ENCODE measurements around the gene RFX4.

Gene RFX4

DNA sequence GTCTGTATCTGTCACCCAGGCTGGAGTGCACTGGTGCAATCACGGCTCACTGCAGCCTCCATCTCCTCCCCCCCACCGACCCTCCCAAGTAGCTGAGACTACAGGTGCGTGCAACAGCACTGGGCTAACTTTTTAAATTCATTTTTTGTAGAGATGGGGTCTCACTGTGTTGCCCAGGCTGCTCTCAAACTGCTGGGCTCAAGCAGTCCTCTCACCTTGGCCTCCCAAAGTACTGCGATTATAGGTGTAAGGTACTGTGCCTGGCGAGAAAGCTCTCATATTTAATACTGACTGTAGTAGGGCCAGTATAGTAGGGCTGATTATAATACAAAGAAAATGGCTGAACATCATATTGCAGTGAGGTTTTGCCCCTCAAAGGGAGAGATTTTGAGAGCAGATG is 194.1 kb downstream of the RFX4 start:
- DNase-seq (ENCODE audit: low spot score): no peak
- in situ Hi-C loops (cut with MboI; ENCODE audit: low sequenced_read_pairs, unreplicated experiment): no loop called here
- TF ChIP-seq, protein P1, sequence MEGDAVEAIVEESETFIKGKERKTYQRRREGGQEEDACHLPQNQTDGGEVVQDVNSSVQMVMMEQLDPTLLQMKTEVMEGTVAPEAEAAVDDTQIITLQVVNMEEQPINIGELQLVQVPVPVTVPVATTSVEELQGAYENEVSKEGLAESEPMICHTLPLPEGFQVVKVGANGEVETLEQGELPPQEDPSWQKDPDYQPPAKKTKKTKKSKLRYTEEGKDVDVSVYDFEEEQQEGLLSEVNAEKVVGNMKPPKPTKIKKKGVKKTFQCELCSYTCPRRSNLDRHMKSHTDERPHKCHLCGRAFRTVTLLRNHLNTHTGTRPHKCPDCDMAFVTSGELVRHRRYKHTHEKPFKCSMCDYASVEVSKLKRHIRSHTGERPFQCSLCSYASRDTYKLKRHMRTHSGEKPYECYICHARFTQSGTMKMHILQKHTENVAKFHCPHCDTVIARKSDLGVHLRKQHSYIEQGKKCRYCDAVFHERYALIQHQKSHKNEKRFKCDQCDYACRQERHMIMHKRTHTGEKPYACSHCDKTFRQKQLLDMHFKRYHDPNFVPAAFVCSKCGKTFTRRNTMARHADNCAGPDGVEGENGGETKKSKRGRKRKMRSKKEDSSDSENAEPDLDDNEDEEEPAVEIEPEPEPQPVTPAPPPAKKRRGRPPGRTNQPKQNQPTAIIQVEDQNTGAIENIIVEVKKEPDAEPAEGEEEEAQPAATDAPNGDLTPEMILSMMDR (IDR thresholded peaks at IDR 0.05; ENCODE audit: borderline replicate concordance, control extremely low read depth, extremely low read depth, insufficient read depth, missing control alignments): no peak

DNA sequence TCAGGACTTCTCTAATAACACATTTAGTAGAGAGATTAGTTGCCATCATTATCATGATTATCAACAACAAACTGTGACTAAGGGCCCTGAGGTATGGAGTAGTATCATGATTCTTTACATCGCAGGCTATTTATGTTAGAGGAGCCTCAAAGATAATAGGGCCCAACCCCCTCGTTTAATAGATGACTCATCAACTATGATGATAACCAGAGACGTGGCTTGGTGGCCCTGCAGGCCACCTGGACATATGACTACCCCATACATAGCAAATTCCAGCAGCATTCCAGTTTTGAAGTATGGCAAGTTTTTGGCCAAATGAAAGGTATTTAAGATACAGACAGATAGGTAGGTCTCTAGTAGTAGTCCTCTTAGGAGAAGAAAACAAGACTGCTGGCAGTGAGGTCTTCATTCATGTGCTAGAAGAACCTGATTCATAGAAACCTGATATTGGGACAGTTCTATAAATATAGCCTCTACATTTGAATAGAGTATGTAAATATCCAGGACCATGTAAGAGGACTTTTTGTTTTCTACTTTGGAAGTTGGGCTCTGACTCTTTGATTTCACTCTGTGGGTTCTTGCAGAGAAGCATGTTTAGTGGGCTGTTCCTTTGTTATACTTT is 197.3 kb downstream of the RFX4 start:
- in situ Hi-C loops (cut with MboI; ENCODE audit: low sequenced_read_pairs, unreplicated experiment): no loop called here
- DNase-seq (ENCODE audit: low spot score): no peak
- TF ChIP-seq, protein P1 (IDR thresholded peaks at IDR 0.05; ENCODE audit: borderline replicate concordance, control extremely low read depth, extremely low read depth, insufficient read depth, missing control alignments): no peak

DNA sequence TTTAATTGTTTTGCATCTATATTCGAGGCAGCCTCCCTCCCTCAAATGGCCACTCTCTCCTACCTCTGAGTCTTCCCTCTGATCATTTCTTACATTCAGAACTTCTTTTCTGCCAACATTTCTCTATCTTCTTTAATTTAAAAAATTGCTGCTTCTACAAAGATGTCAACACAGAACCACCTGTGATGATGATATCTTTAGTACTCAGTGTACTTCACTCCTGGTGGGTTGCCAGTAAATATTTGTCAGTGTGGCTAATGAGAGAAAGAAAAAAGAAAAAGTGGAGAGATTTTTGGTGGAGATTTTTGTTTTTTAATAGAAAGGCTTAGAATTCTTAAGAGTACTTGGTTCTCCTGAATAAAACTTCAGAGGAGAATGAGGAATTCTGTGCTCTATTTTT is 199.8 kb downstream of the RFX4 start:
- TF ChIP-seq, protein P1 (IDR thresholded peaks at IDR 0.05; ENCODE audit: borderline replicate concordance, control extremely low read depth, extremely low read depth, insufficient read depth, missing control alignments): no peak
- no peak for DNase-seq (ENCODE audit: low spot score)
- in situ Hi-C loops (cut with MboI; ENCODE audit: low sequenced_read_pairs, unreplicated experiment): no loop called here

DNA sequence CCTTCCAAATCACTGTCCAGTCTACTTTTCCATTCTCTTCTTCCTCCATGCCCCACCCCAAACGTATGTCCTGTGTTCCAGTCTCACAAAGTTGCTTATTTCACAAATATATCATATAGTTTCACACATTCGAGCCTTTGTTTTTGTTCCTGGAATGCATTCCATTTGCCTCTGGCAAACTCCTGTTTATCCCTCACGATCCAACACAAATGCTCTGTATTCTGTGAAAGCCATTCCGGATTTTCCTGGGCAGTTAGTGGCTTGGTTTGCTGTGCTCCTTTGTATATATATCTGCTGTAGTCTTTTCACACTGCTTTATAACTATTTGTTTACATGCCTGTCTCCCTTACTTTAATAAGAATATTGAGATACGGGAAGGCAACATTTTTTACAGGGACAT is 200.7 kb downstream of the RFX4 start:
- TF ChIP-seq, protein P1 (IDR thresholded peaks at IDR 0.05; ENCODE audit: borderline replicate concordance, control extremely low read depth, extremely low read depth, insufficient read depth, missing control alignments): no peak
- DNase-seq (ENCODE audit: low spot score): no peak
- in situ Hi-C loops (cut with MboI; ENCODE audit: low sequenced_read_pairs, unreplicated experiment): no loop called here

DNA sequence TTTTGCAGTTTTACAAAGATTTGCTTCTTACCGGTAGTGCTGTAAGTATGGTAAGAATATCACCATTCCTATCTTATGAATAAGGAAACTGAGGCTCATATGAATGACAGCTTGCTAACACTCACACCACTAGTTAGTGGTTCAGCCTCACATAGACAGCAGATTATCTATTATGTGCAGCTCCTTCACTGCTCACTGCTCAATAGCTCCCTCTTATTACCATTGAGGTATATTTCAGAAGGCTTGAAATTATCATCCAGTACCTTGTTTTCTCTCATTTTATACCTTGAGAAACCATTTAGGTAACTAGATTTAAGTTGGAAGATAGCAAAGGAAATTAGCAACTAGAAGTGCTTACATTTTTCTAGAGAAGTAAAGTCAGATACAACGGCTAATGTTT is 207.2 kb downstream of the RFX4 start:
- in situ Hi-C loops (cut with MboI; ENCODE audit: low sequenced_read_pairs, unreplicated experiment): no loop called here

DNA sequence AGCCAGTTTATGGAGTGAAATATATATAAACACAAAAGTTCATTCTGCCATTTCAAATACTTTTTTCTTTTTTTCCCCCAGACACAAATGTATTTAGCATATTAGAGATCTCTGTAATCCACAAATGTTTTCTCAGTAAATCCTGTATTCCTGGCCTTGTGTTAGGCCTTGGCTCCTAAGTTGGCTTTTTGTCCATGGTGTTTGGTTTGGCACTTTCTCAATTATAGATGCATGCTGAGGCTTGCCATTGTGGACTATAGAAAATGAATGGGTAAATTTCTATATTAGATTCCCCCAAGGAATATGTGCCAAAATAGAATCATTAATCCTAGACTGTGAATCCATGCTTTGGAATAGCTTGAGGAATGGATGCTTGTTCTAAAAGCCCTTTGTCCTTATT is 208.7 kb downstream of the RFX4 start:
- DNase-seq (ENCODE audit: low spot score): no peak
- TF ChIP-seq, protein P1 (IDR thresholded peaks at IDR 0.05; ENCODE audit: borderline replicate concordance, control extremely low read depth, extremely low read depth, insufficient read depth, missing control alignments): no peak
- in situ Hi-C loops (cut with MboI; ENCODE audit: low sequenced_read_pairs, unreplicated experiment): no loop called here

More for the DNA sequence above, 207.2 kb downstream of the RFX4 start:
- DNase-seq (ENCODE audit: low spot score): no peak
- TF ChIP-seq, protein P1 (IDR thresholded peaks at IDR 0.05; ENCODE audit: borderline replicate concordance, control extremely low read depth, extremely low read depth, insufficient read depth, missing control alignments): no peak
